GM21447 (cell line): ENCODE results near the gene CCDC91.
A peak's percentile ranks its signal among the peaks of the same experiment; 100 is the strongest.

Source experiments
- ATAC-seq: cut with Tn5 transposase; IDR thresholded peaks from one replicate; pipeline ENCODE4 v1.9.1; 2021; ENCODE audit not compliant: unreplicated experiment

Gene CCDC91

GRCh38 chr12:28190321-28191050, at the start of gene CCDC91:
CCDC91 (plus strand) TSS chr12:28190456; CDS start chr12:28257216, 66,760 bp downstream.
- peak; percentile 90 for ATAC-seq

- ATAC-seq = no peak
Measured at GRCh38 chr12:28144059-28144458, 46.2 kb upstream of the CCDC91 start.

- no peak for ATAC-seq
Measured at GRCh38 chr12:28144532-28144931, 45.7 kb upstream of the CCDC91 start.

GRCh38 chr12:28145216-28145615, 45.0 kb upstream of the CCDC91 start:
- ATAC-seq = no peak

GRCh38 chr12:28149279-28149678, 41.0 kb upstream of the CCDC91 start:
- ATAC-seq = no peak

GRCh38 chr12:28156362-28156761, 33.9 kb upstream of the CCDC91 start:
- no peak for ATAC-seq

GRCh38 chr12:28156804-28157203, 33.5 kb upstream of the CCDC91 start:
- ATAC-seq = no peak

- ATAC-seq = no peak
Measured at GRCh38 chr12:28158353-28158752, 31.9 kb upstream of the CCDC91 start.

GRCh38 chr12:28159688-28160087, 30.6 kb upstream of the CCDC91 start:
- ATAC-seq = no peak

GRCh38 chr12:28161697-28162096, 28.6 kb upstream of the CCDC91 start:
- no peak for ATAC-seq

GRCh38 chr12:28162697-28163096, 27.6 kb upstream of the CCDC91 start:
- no peak for ATAC-seq

GRCh38 chr12:28164644-28165275, 25.5 kb upstream of the CCDC91 start:
- ATAC-seq = no peak

- ATAC-seq = no peak
Measured at GRCh38 chr12:28167981-28168485, 22.2 kb upstream of the CCDC91 start.

- ATAC-seq = no peak
Measured at GRCh38 chr12:28171356-28172060, 18.7 kb upstream of the CCDC91 start.

GRCh38 chr12:28172434-28173030, 17.7 kb upstream of the CCDC91 start:
- no peak for ATAC-seq

GRCh38 chr12:28173440-28173839, 16.8 kb upstream of the CCDC91 start:
- no peak for ATAC-seq

- no peak for ATAC-seq
Measured at GRCh38 chr12:28175098-28175589, 15.1 kb upstream of the CCDC91 start.

GRCh38 chr12:28176295-28176694, 14.0 kb upstream of the CCDC91 start:
- ATAC-seq = no peak

GRCh38 chr12:28177461-28177860, 12.8 kb upstream of the CCDC91 start:
- ATAC-seq = no peak

- ATAC-seq = no peak
Measured at GRCh38 chr12:28177905-28178304, 12.4 kb upstream of the CCDC91 start.

GRCh38 chr12:28178775-28179174, 11.5 kb upstream of the CCDC91 start:
- no peak for ATAC-seq
